ENCODE data around the gene PCDHA1.

DNA sequence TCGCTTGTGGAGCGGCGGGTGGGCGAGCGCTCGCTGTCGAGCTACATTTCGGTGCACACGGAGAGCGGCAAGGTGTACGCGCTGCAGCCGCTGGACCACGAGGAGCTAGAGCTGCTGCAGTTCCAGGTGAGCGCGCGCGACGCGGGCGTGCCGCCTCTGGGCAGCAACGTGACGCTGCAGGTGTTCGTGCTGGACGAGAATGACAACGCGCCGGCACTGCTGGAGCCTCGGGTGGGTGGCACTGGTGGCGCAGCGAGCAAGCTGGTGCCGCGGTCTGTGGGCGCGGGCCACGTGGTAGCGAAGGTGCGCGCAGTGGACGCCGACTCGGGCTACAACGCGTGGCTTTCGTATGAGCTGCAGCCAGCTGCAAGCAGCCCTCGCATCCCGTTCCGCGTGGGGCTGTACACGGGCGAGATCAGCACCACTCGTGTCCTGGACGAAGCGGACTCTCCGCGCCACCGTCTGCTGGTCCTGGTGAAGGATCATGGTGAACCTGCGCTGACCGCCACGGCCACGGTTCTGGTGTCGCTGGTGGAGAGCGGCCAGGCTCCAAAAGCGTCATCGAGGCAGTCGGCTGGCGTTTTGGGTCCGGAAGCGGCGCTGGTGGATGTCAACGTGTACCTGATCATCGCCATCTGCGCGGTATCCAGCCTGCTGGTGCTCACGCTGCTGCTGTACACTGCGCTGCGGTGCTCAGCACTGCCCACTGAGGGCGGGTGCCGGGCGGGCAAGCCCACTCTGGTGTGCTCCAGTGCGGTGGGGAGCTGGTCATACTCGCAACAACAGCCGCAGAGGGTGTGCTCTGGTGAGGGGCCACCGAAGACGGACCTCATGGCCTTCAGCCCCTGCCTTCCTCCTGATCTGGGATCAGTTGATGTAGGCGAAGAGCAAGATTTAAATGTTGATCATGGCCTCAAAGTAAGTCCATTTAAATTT, 57.1 kb downstream of the PCDHA1 start:
- TF ChIP-seq, protein P1, sequence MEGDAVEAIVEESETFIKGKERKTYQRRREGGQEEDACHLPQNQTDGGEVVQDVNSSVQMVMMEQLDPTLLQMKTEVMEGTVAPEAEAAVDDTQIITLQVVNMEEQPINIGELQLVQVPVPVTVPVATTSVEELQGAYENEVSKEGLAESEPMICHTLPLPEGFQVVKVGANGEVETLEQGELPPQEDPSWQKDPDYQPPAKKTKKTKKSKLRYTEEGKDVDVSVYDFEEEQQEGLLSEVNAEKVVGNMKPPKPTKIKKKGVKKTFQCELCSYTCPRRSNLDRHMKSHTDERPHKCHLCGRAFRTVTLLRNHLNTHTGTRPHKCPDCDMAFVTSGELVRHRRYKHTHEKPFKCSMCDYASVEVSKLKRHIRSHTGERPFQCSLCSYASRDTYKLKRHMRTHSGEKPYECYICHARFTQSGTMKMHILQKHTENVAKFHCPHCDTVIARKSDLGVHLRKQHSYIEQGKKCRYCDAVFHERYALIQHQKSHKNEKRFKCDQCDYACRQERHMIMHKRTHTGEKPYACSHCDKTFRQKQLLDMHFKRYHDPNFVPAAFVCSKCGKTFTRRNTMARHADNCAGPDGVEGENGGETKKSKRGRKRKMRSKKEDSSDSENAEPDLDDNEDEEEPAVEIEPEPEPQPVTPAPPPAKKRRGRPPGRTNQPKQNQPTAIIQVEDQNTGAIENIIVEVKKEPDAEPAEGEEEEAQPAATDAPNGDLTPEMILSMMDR (IDR thresholded peaks at IDR 0.05), result no peak
- TF ChIP-seq POLR2A (IDR thresholded peaks at IDR 0.05), result no peak

All from uterus (tissue), 2 donors.